PC-9 (cell line): Measurements from ENCODE around the gene SP5.

Experiments
- CTCF ChIP-seq: fragments of 200-600 bp; sonication (generic); conservative IDR thresholded peaks from 2 replicates; pipeline ENCODE4 v1.6.1; 2017; ENCODE audit warnings: mixed run types, antibody characterized with exemption, mild to moderate bottlenecking, moderate library complexity
- EZH2 ChIP-seq: fragments of 200-600 bp; sonication (generic); IDR thresholded peaks from 2 replicates; pipeline ENCODE4 v1.8.0; 2017; ENCODE audit warnings: antibody characterized with exemption, low read depth

- no peak for TF ChIP-seq CTCF
- no peak for TF ChIP-seq EZH2
Measured at GRCh38 chr2:170762760-170763159, 47.6 kb downstream of the SP5 start.
